H9 (cell line): ENCODE data around the gene TNFAIP3. TPM values are rescaled to one million over a fixed set of nuclear protein-coding genes. Genes with fewer than 3 reads are reported as not detected.

Experiments used
- DNase-seq: peaks from one replicate; pipeline ENCODE4 v3.0.0-alpha.2; 2017
- H2AFZ ChIP-seq: one replicate; pipeline ENCODE4 v1.6.1; 2013; ENCODE audit warnings: mild to moderate bottlenecking, low read length, control low read depth, moderate library complexity
- H2AK5ac ChIP-seq: 2 replicates; pipeline ENCODE4 v1.6.1; 2013; ENCODE audit warnings: low read length, control low read depth, mixed read lengths; ENCODE audit not compliant: insufficient read length
- H2BK120ac ChIP-seq: one replicate; pipeline ENCODE4 v1.6.1; 2013; ENCODE audit warnings: low read depth, mild to moderate bottlenecking, low read length, control low read depth, inconsistent platforms; ENCODE audit not compliant: poor library complexity, severe bottlenecking
- H2BK12ac ChIP-seq: 2 replicates; pipeline ENCODE4 v1.6.1; 2013; ENCODE audit warnings: low read length, control low read depth, mixed read lengths, low read depth; ENCODE audit not compliant: insufficient read length
- H2BK15ac ChIP-seq: 2 replicates; pipeline ENCODE4 v1.6.1; 2013; ENCODE audit warnings: low read depth, low read length, control low read depth
- H2BK20ac ChIP-seq: one replicate; pipeline ENCODE4 v1.6.1; 2013; ENCODE audit warnings: low read depth, mild to moderate bottlenecking, low read length, control low read depth, inconsistent platforms; ENCODE audit not compliant: poor library complexity, severe bottlenecking
- H2BK5ac ChIP-seq: 2 replicates; pipeline ENCODE4 v1.6.1; 2013; ENCODE audit warnings: low read length, control low read depth, mixed read lengths; ENCODE audit not compliant: insufficient read length
- H3K14ac ChIP-seq: 2 replicates; pipeline ENCODE4 v1.6.1; 2013; ENCODE audit warnings: low read length, control low read depth; ENCODE audit not compliant: insufficient read depth
- H3K18ac ChIP-seq: 2 replicates; pipeline ENCODE4 v1.6.1; 2013; ENCODE audit warnings: low read depth, mild to moderate bottlenecking, mixed read lengths, low read length, control low read depth; ENCODE audit not compliant: insufficient read length
- H3K23ac ChIP-seq: 2 replicates; pipeline ENCODE4 v1.6.1; 2013; ENCODE audit warnings: low read length, control low read depth, mixed read lengths, low read depth; ENCODE audit not compliant: insufficient read length
- H3K23me2 ChIP-seq: 2 replicates; pipeline ENCODE4 v1.6.1; 2013; ENCODE audit warnings: low read depth, mild to moderate bottlenecking, mixed read lengths, low read length, control low read depth; ENCODE audit not compliant: insufficient read length, poor library complexity, severe bottlenecking
- H3K27ac ChIP-seq: 2 replicates; pipeline ENCODE4 v1.5.1; 2013; ENCODE audit warnings: low read length, control low read depth, mixed read lengths, low read depth; ENCODE audit not compliant: insufficient read length
- H3K27me3 ChIP-seq: 2 replicates; pipeline ENCODE4 v1.6.1; 2013; ENCODE audit warnings: low read length, control low read depth, inconsistent platforms; ENCODE audit not compliant: insufficient read depth
- H3K4ac ChIP-seq: 2 replicates; pipeline ENCODE4 v1.6.1; 2013; ENCODE audit warnings: low read depth, mild to moderate bottlenecking, control low read depth, inconsistent platforms, low read length, moderate library complexity
- H3K4me1 ChIP-seq: 2 replicates; pipeline ENCODE4 v1.6.1; 2013; ENCODE audit warnings: low read length, control low read depth, inconsistent platforms; ENCODE audit not compliant: insufficient read depth
- H3K4me2 ChIP-seq: 2 replicates; pipeline ENCODE4 v1.6.1; 2013; ENCODE audit warnings: low read length, control low read depth, mixed read lengths; ENCODE audit not compliant: insufficient read length, insufficient read depth
- H3K56ac ChIP-seq: 2 replicates; pipeline ENCODE4 v1.6.1; 2013; ENCODE audit warnings: low read depth, mild to moderate bottlenecking, mixed read lengths, low read length, control low read depth; ENCODE audit not compliant: insufficient read length
- H3K79me1 ChIP-seq: 2 replicates; pipeline ENCODE4 v1.6.1; 2013; ENCODE audit warnings: low read depth, mild to moderate bottlenecking, moderate library complexity, low read length, control low read depth, inconsistent platforms; ENCODE audit not compliant: insufficient read depth, poor library complexity, severe bottlenecking
- H3K79me2 ChIP-seq: 2 replicates; pipeline ENCODE4 v1.6.1; 2013; ENCODE audit warnings: low read length, control low read depth, inconsistent platforms; ENCODE audit not compliant: insufficient read depth
- H3K9ac ChIP-seq: 2 replicates; pipeline ENCODE4 v1.6.1; 2013; ENCODE audit warnings: low read length, control low read depth, mixed read lengths; ENCODE audit not compliant: insufficient read length; ENCODE audit errors: extremely low read depth
- H3K9me3 ChIP-seq: one replicate; pipeline ENCODE4 v1.6.1; 2013; ENCODE audit warnings: low read depth, low read length, inconsistent platforms; ENCODE audit not compliant: control insufficient read depth
- H3T11ph ChIP-seq: one replicate; pipeline ENCODE4 v1.6.1; 2013; ENCODE audit warnings: mild to moderate bottlenecking, low read length, control low read depth, inconsistent platforms
- H4K20me1 ChIP-seq: one replicate; pipeline ENCODE4 v1.6.1; 2013; ENCODE audit not compliant: control insufficient read depth, insufficient read length, insufficient read depth
- H4K5ac ChIP-seq: 2 replicates; pipeline ENCODE4 v1.6.1; 2013; ENCODE audit warnings: low read depth, mild to moderate bottlenecking, mixed read lengths, low read length, control low read depth; ENCODE audit not compliant: insufficient read length
- H4K8ac ChIP-seq: replicated peaks from 2 replicates; pipeline ENCODE4 v1.6.1; 2013; ENCODE audit warnings: low read length, control low read depth, mixed read lengths, low read depth; ENCODE audit not compliant: insufficient read length
- H4K91ac ChIP-seq: 2 replicates; pipeline ENCODE4 v1.6.1; 2013; ENCODE audit warnings: low read depth, mild to moderate bottlenecking, moderate library complexity, mixed read lengths, low read length, control low read depth; ENCODE audit not compliant: insufficient read length
- H3K27ac Mint-ChIP-seq, 3 experiments: 2 replicates in 2 of 3; 3 replicates in 1 of 3; pipeline ENCODE4 v1.8.0; 2020 to 2021; ENCODE audit warnings: mixed read lengths in 3 of 3, mild to moderate bottlenecking in 1 of 3, moderate library complexity in 1 of 3
- H3K27me3 Mint-ChIP-seq: 2 replicates; pipeline ENCODE4 v1.8.0; 2021; ENCODE audit warnings: low read depth, mild to moderate bottlenecking, moderate library complexity, mixed read lengths
- H3K36me3 Mint-ChIP-seq, 3 experiments: 2 replicates in 2 of 3; 3 replicates in 1 of 3; pipeline ENCODE4 v1.8.0; 2020 to 2021; ENCODE audit warnings: low read depth in 3 of 3, mixed read lengths in 3 of 3; ENCODE audit not compliant: insufficient read depth in 1 of 3
- H3K4me1 Mint-ChIP-seq, 2 experiments: 2 replicates each; pipeline ENCODE4 v1.8.0; 2020; ENCODE audit warnings: mixed read lengths in 2 of 2
- H3K4me3 Mint-ChIP-seq, 2 experiments: 2 replicates in 1 of 2; 3 replicates in 1 of 2; pipeline ENCODE4 v1.8.0; 2020 to 2021; ENCODE audit warnings: mild to moderate bottlenecking in 2 of 2, mixed read lengths in 2 of 2, moderate library complexity in 1 of 2
- H3K9me3 Mint-ChIP-seq, 2 experiments: 2 replicates in 1 of 2; 3 replicates in 1 of 2; pipeline ENCODE4 v1.8.0; 2020; ENCODE audit warnings: mild to moderate bottlenecking in 2 of 2, mixed read lengths in 2 of 2, moderate library complexity in 1 of 2
- CTCF ChIP-seq: fragments of 200-600 bp; sonication (generic); conservative IDR thresholded peaks from 3 replicates; pipeline ENCODE4 v1.8.0; 2021; ENCODE audit warnings: antibody characterized with exemption, mild to moderate bottlenecking
- WGBS: extraction: QIAGEN DNeasy Blood & Tissue Kit; methylation state at CpG from one replicate; pipeline ENCODE4 v1.1.7; 2013; ENCODE audit warnings: missing lambda C conversion rate, low lambda C conversion rate, mixed read lengths; ENCODE audit not compliant: insufficient read length; ENCODE audit errors: extremely low coverage; 5-methylcytosine and 5-hydroxymethylcytosine counted together
- total RNA-seq: library from RNA; stranded (reverse); gene quantifications from 2 replicates; pipeline ENCODE4 v1.2.1, GENCODE V29; 2021

The TNFAIP3 gene
- total RNA-seq, 1 experiment from 2014 or later: 3.7 TPM

- WGBS: no CpG with 5 or more reads among the region's 4 CpGs
- H3K4me2 ChIP-seq: no peak overlapping the region
These were observed 48.7 kb downstream of the TNFAIP3 start for GRCh38 chr6:137915790-137916189.

More at GRCh38 chr6:137915790-137916189, 48.7 kb downstream of the TNFAIP3 start:
- H3K9ac ChIP-seq: no peak overlapping the region
- no peak overlapping the region for H4K5ac ChIP-seq
- H3K79me2 ChIP-seq: no peaks in the 10 kb centered on the region
- H3K23me2 ChIP-seq: no peaks in the 10 kb centered on the region
- no peak overlapping the region for H2AK5ac ChIP-seq
- H3K18ac ChIP-seq: no peak overlapping the region
- Mint-ChIP-seq H3K27ac (no peak overlapping the region), H3K4me1 (peaks cover 0 to 4% of the 10 kb centered on the region in 2 experiments; a peak in 2 of 4 replicates), H3K9me3 (peaks cover 6 to 7% of the 10 kb centered on the region in 2 experiments; a peak in 4 of 5 replicates), H3K36me3 (peaks cover 0 to 5% (median 4%) of the 10 kb centered on the region in 3 experiments; a peak in 4 of 7 replicates), H3K27me3 (no peaks in the 10 kb centered on the region; the same call in 1 of the 2 replicates), H3K4me3 (no peak overlapping the region)
- no peak overlapping the region for H2BK12ac ChIP-seq
- no peaks in the 10 kb centered on the region for H4K20me1 ChIP-seq
- H2AFZ ChIP-seq: no peak overlapping the region
- no peak overlapping the region for H2BK20ac ChIP-seq
- H3K23ac ChIP-seq: no peak overlapping the region
- H2BK5ac ChIP-seq: no peak overlapping the region
- TF ChIP-seq CTCF: no peak
- H3K9me3 ChIP-seq: no peaks in the 10 kb centered on the region
- no peak overlapping the region for H3K27ac ChIP-seq
- H4K91ac ChIP-seq: no peak overlapping the region
- DNase-seq: no peak
- H3K56ac ChIP-seq: no peak overlapping the region
- no peak overlapping the region for H3T11ph ChIP-seq
- H3K4ac ChIP-seq: no peak overlapping the region
- H3K27me3 ChIP-seq: no peaks in the 10 kb centered on the region
- no peak overlapping the region for H3K14ac ChIP-seq
- no peak overlapping the region for H2BK15ac ChIP-seq
- no peaks in the 10 kb centered on the region for H3K79me1 ChIP-seq
- no peak overlapping the region for H2BK120ac ChIP-seq
- no peaks in the 10 kb centered on the region for H3K4me1 ChIP-seq
- no peak overlapping the region for H4K8ac ChIP-seq
